Urothelium cell line (cell line): ENCODE measurements around the gene RASSF7.

Experiments used
- DNase-seq: peaks from one replicate; pipeline ENCODE4 v3.0.0; 2011; ENCODE audit warnings: low spot score, mixed read lengths
- FAIRE-seq: peaks from 2 replicates; lab custom pipeline; 2011; peaks lifted over from hg19 to GRCh38; lab: Jason Lieb, UNC

The RASSF7 gene

GRCh38 chr11:532527-532985, 28.2 kb upstream of the RASSF7 start:
- no peak for DNase-seq
- FAIRE-seq, result no peak

- no peak for FAIRE-seq
- no peak for DNase-seq
These were observed 27.7 kb upstream of the RASSF7 start for GRCh38 chr11:532986-533585.

DNA sequence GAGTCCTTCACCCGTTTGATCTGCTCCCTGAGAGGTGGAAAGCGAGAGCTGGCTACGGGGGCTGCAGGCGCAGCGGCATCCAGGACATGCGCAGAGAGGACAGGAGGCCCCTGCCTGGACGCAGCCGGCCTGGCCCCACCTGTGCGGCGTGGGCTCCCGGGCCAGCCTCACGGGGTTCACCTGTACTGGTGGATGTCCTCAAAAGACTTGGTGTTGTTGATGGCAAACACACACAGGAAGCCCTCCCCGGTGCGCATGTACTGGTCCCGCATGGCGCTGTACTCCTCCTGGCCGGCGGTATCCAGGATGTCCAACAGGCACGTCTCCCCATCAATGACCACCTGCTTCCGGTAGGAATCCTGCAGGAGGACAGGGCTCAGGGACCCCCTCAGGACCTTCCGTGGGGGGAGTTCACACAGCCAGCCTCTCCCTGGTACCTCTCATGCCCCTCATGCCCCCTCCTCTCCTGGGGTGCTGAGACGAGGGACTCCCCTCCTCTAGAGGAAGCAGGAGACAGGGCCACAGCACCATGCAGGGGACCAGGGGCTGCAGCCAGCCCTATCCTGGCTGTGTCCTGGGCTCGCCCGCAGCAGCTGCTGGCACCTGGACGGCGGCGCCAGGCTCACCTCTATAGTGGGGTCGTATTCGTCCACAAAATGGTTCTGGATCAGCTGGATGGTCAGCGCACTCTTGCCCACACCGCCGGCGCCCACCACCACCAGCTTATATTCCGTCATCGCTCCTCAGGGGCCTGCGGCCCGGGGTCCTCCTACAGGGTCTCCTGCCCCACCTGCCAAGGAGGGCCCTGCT, 27.0 kb upstream of the RASSF7 start:
- DNase-seq (no peak), FAIRE-seq (no peak)

GRCh38 chr11:534396-535209, 26.2 kb upstream of the RASSF7 start:
- FAIRE-seq (no peak), DNase-seq (no peak)

DNA sequence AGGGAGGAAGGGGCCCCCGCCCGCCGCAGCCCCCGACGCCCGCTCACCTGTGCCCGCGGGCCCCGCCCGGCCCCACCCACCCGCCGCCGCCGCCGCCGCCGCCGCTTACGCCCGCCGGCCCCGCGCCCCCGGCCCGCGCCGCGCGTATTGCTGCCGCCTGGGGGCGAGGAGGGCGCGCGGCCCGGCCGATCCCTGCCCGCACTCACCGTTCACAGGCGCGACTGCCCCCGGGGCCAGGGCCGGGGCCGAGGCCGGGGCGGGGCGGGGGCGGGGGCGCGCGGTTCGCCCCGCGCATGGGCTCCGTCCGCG, 25.6 kb upstream of the RASSF7 start:
- FAIRE-seq, result no peak
- DNase-seq, result no peak

- FAIRE-seq, result no peak
- DNase-seq, result peak; percentile 98
These were observed 25.0 kb upstream of the RASSF7 start, which contains the start of gene HRAS for GRCh38 chr11:535519-536454. Gene HRAS, minus strand, starts transcription at chr11:535576.

GRCh38 chr11:536841-537621, 23.7 kb upstream of the RASSF7 start, which contains the start of gene LRRC56:
Gene LRRC56, plus strand, starts transcription at chr11:537527. Its CDS starts 3,158 bp downstream, at chr11:540685.
- FAIRE-seq, result no peak
- DNase-seq, result no peak

DNA sequence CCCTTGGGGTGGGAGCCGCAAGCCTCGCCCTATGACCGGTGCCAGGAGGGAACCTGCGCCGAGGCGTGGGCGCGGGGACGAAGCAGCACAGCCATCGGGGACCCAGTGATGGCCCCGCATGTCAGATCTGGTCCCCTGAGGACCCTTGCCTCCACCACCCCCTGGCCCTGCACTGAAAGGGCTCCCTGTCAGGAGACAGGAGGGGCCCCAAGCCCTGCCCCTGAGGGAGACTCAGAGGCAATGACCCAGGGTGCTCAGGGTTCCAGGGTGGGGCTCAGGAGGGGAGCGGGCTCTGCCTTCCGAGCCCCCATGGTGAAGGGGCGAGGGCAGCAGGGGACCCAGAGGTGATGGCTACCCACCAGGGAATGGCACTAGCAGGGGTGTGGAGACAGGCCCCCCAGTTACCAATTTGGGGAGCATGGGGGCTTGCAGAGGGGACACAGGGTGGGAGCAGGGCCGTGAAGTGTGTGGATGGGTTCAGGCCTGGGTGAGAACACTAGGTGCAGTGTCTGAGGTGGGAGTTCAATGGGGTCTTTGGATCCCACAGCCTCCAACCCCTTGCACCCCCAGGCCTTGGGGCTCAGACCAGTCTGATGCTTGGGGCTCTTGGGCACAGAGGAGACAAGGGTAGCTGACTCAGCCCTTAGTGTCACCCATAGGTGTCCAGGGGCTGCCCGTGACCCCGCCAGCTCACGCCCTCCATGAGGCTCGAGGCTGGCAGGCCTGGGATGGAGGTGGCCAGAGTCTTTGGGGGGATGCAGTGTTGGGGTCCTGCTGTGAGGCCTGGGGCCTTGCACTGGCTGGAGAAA, 22.9 kb upstream of the RASSF7 start:
- FAIRE-seq, result no peak

GRCh38 chr11:538431-539051, 22.2 kb upstream of the RASSF7 start:
- DNase-seq, result no peak
- FAIRE-seq, result no peak

More for the DNA sequence above, 22.9 kb upstream of the RASSF7 start:
- DNase-seq, result no peak

DNA sequence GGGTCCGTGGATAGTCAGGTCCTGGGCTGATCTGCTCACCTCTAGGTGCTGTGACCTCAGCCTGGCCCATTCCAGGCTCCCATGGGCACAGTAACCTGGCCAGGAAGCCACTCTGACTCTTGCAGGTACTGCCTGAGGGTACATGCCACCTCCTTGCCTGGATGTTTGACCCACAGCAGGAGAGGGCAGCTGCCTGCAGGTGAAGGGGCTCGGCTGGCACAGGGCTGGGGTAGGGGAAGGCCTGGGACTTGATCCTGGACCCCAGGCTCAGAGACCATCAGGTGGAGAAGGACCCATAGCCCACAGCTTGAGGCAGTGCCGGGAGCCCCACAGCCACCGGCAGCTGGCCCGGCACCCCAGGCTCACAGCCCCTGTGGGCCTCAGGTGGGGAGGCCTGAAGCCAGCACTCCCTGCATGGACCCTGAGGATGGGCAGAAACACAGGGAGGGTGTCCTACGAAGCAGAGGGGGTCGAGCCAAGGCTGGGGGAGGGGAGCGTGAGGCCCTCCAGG, 20.7 kb upstream of the RASSF7 start:
- DNase-seq (no peak), FAIRE-seq (no peak)

- FAIRE-seq (no peak), DNase-seq (no peak)
These were observed 20.0 kb upstream of the RASSF7 start for GRCh38 chr11:540583-541432.

DNA sequence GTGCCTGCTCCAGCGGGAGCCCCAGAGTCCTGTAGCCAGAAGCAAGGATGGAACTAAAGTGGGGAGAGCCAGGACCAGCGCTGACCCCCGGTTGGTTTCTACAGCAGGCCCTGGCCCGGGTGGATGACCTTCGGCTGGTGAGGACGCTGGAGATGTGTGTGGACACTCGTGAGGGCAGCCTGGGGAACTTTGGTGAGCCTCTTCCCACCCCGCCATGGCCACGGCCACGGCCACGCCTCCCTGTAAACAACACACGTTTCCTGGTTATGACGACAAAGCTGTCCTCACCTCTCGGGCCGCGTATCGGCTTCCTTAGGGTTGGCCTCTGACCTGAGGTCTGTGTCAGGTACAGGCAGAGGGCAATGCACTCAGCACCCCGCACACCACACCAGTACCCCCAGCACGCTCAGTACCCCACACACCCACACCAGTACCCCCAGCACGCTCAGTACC, 19.3 kb upstream of the RASSF7 start:
- no peak for FAIRE-seq

DNA sequence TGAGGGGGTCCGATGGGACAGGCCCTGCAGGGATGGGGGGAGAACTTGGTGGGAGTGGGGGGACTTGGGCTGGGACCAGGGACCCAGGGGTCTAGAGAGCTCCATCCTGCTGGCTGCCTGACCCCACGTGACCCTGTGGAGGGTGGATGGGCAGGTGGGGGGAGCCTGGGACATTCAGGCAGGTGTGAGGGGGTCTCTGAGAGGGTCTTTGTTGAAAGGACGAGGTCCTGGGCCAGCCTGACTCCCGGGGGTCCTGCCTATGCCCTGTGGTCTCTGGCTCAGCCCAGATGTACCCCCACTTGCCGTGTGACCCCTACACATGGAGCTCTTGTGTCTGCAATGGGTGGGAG, 16.0 kb upstream of the RASSF7 start:
- FAIRE-seq (no peak), DNase-seq (no peak)

More for the DNA sequence above, 19.3 kb upstream of the RASSF7 start:
- DNase-seq, result no peak

- no peak for FAIRE-seq
- DNase-seq, result no peak
These were observed 15.6 kb upstream of the RASSF7 start for GRCh38 chr11:545171-545570.

DNA sequence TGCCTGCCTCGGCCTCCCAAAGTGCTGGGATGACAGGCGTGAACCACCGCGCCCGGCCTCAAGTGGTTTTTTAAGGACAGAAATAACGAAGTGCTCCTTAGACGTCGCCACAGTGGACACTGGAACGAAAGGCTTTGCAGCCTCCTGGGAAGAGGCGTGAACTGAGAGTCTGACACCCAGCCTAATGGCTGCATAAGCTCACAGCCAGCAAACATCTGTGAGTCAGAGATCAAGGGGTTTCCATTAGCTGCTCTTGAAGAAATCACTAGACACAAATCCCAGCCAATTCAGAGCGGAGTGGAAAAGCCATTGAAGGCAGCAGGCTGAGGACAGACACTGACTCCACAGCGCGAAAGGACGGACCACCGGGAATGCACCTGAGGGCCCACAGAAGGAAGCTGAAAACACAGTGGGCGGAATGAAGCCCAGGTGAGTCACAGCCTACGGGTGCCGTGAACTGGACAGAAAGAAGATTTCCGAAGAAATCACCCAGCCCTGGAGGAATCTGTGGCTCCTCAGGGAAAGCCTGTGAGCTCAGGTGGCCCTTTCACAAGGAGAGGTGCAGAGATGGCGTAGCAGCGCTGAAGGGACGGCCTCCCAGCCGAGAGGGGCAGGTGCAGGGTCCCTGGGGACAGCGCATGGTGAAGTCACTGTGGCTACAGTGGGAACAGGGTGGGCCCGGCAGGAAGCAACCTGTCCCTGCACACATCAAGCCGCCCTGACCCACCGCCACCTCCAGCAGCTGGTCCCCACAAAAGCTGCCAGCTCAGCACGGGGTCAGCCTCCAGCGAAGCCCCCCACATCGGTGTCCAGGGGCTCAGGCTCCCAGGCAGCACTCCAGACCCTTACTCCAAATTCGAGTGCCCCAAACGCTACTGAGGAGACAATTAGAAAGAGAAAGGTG, 11.8 kb upstream of the RASSF7 start:
- FAIRE-seq (no peak), DNase-seq (no peak)

GRCh38 chr11:550021-550745, 10.6 kb upstream of the RASSF7 start:
- FAIRE-seq (no peak), DNase-seq (no peak)
